ENCODE results near the gene CTNNA2.

Gene CTNNA2

GRCh38 chr2:80621656-80622055, 1108.8 kb downstream of the CTNNA2 start:
- no peak overlapping the region for H3K4me3 ChIP-seq (ENCODE audit: low read depth, low read length)
- TF ChIP-seq CTCF (IDR thresholded peaks at IDR 0.05; ENCODE audit: insufficient read depth, low read depth, low read length, missing control alignments): no peak
- DNase-seq (ENCODE audit: low read depth): no peak

- H3K4me3 ChIP-seq (ENCODE audit: low read depth, low read length): no peak overlapping the region
- TF ChIP-seq CTCF (IDR thresholded peaks at IDR 0.05; ENCODE audit: insufficient read depth, low read depth, low read length, missing control alignments): no peak
- DNase-seq (ENCODE audit: low read depth): no peak
Measured at GRCh38 chr2:80624062-80624461, 1111.2 kb downstream of the CTNNA2 start.

- DNase-seq (ENCODE audit: low read depth): no peak
- no peak for TF ChIP-seq CTCF (IDR thresholded peaks at IDR 0.05; ENCODE audit: insufficient read depth, low read depth, low read length, missing control alignments)
- no peak overlapping the region for H3K4me3 ChIP-seq (ENCODE audit: low read depth, low read length)
Measured at GRCh38 chr2:80634590-80634989, 1121.7 kb downstream of the CTNNA2 start.

GRCh38 chr2:80638783-80639182, 1125.9 kb downstream of the CTNNA2 start:
- TF ChIP-seq CTCF (IDR thresholded peaks at IDR 0.05; ENCODE audit: insufficient read depth, low read depth, low read length, missing control alignments): no peak
- H3K4me3 ChIP-seq (ENCODE audit: low read depth, low read length): no peak overlapping the region
- no peak for DNase-seq (ENCODE audit: low read depth)

GRCh38 chr2:80642465-80642864, 1129.6 kb downstream of the CTNNA2 start:
- H3K4me3 ChIP-seq (ENCODE audit: low read depth, low read length): no peak overlapping the region
- peak; percentile 2 for DNase-seq (ENCODE audit: low read depth)
- no peak for TF ChIP-seq CTCF (IDR thresholded peaks at IDR 0.05; ENCODE audit: insufficient read depth, low read depth, low read length, missing control alignments)

- no peak for TF ChIP-seq CTCF (IDR thresholded peaks at IDR 0.05; ENCODE audit: insufficient read depth, low read depth, low read length, missing control alignments)
- H3K4me3 ChIP-seq (ENCODE audit: low read depth, low read length): no peak overlapping the region
- no peak for DNase-seq (ENCODE audit: low read depth)
Measured at GRCh38 chr2:80643598-80643997, 1130.7 kb downstream of the CTNNA2 start.

- H3K4me3 ChIP-seq (ENCODE audit: low read depth, low read length): no peak overlapping the region
- TF ChIP-seq CTCF (IDR thresholded peaks at IDR 0.05; ENCODE audit: insufficient read depth, low read depth, low read length, missing control alignments): no peak
- no peak for DNase-seq (ENCODE audit: low read depth)
Measured at GRCh38 chr2:80651435-80651834, 1138.6 kb downstream of the CTNNA2 start.
